SU-DHL-6 (cell line): ENCODE data around the gene DLK1.

ENCODE experiments used
- H2AFZ ChIP-seq: fragments of 200-600 bp; sonication (generic); 2 replicates; pipeline ENCODE4 v1.6.1; 2014; ENCODE audit warnings: low read depth, mild to moderate bottlenecking, moderate library complexity, mixed read lengths, antibody characterized with exemption, low read length; ENCODE audit not compliant: severe bottlenecking
- H3F3A ChIP-seq: fragments of 200-600 bp; shearing (Covaris generic); 2 replicates; pipeline ENCODE4 v1.6.0; 2016; ENCODE audit warnings: antibody characterized with exemption, mild to moderate bottlenecking; ENCODE audit not compliant: insufficient read depth
- H3K27ac ChIP-seq: fragments of 200-600 bp; sonication (generic); 2 replicates; pipeline ENCODE4 v1.5.1; 2016; ENCODE audit warnings: low read depth, mild to moderate bottlenecking, low read length, moderate library complexity, mixed read lengths
- H3K27me3 ChIP-seq: fragments of 200-600 bp; sonication (generic), shearing (Covaris generic); 2 replicates; pipeline ENCODE4 v1.6.0; 2014; ENCODE audit warnings: mild to moderate bottlenecking, low read length
- H3K36me3 ChIP-seq: fragments of 200-600 bp; sonication (generic); 2 replicates; pipeline ENCODE4 v1.6.1; 2014; ENCODE audit warnings: mild to moderate bottlenecking, low read length, mixed read lengths
- H3K4me2 ChIP-seq: fragments of 300-600, 200-600 bp; shearing (Covaris generic), sonication (generic); 2 replicates; pipeline ENCODE4 v1.6.0; 2014; ENCODE audit warnings: low read length, low read depth, mild to moderate bottlenecking; ENCODE audit not compliant: poor library complexity, severe bottlenecking
- H3K4me3 ChIP-seq: fragments of 200-600 bp; sonication (generic); 2 replicates; pipeline ENCODE4 v1.5.1; 2014; ENCODE audit warnings: antibody characterized with exemption, low read length, mild to moderate bottlenecking, mixed read lengths; ENCODE audit not compliant: insufficient read depth, poor library complexity, severe bottlenecking
- H3K79me2 ChIP-seq: fragments of 200-600 bp; sonication (generic); 2 replicates; pipeline ENCODE4 v1.6.1; 2014; ENCODE audit warnings: mild to moderate bottlenecking, low read length, moderate library complexity; ENCODE audit not compliant: insufficient read depth
- H3K9ac ChIP-seq: fragments of 200-600 bp; sonication (generic); 2 replicates; pipeline ENCODE4 v1.7.0; 2014; ENCODE audit warnings: mild to moderate bottlenecking, low read length
- H3K9me2 ChIP-seq: fragments of 200-600 bp; sonication (generic); replicated peaks from 2 replicates; pipeline ENCODE4 v1.6.1; 2014; ENCODE audit warnings: low read length; ENCODE audit not compliant: insufficient read depth
- H3K9me3 ChIP-seq: fragments of 200-600 bp; sonication (generic); 2 replicates; pipeline ENCODE4 v1.6.1; 2014; ENCODE audit warnings: low read length, mixed read lengths; ENCODE audit not compliant: insufficient read depth
- H4K20me1 ChIP-seq: fragments of 200-600 bp; sonication (generic); 2 replicates; pipeline ENCODE4 v1.6.1; 2014; ENCODE audit warnings: low read depth, mild to moderate bottlenecking, antibody characterized with exemption, low read length, moderate library complexity, mixed read lengths
- CTCF ChIP-seq: fragments of 200-600 bp; sonication (generic); IDR thresholded peaks from one replicate; pipeline ENCODE4 v1.5.1; 2017; ENCODE audit warnings: antibody characterized with exemption, mild to moderate bottlenecking, low read length, moderate library complexity; ENCODE audit not compliant: insufficient read depth, poor library complexity, severe bottlenecking
- EZH2phosphoT487 ChIP-seq: fragments of 200-600 bp; sonication (generic), shearing (Covaris generic); conservative IDR thresholded peaks from 2 replicates; pipeline ENCODE4 v1.6.1; 2018; ENCODE audit warnings: mild to moderate bottlenecking, antibody characterized with exemption, low read length, moderate library complexity, mixed read lengths

The DLK1 gene

GRCh38 chr14:100729982-100730381 is 3.3 kb downstream of the DLK1 start:
- H3F3A ChIP-seq, result no peaks in the 10 kb centered on the region
- no peak overlapping the region for H3K9ac ChIP-seq
- H3K4me2 ChIP-seq, result no peak overlapping the region
- H3K9me2 ChIP-seq, result no peaks in the 10 kb centered on the region
- no peaks in the 10 kb centered on the region for H4K20me1 ChIP-seq
- H3K27me3 ChIP-seq, result no peaks in the 10 kb centered on the region
- no peak overlapping the region for H2AFZ ChIP-seq
- H3K4me3 ChIP-seq, result no peak overlapping the region
- H3K9me3 ChIP-seq, result no peaks in the 10 kb centered on the region
- no peak overlapping the region for H3K27ac ChIP-seq
- H3K36me3 ChIP-seq, result no peaks in the 10 kb centered on the region
- TF ChIP-seq CTCF, result no peak
- TF ChIP-seq EZH2phosphoT487, result no peak
- no peaks in the 10 kb centered on the region for H3K79me2 ChIP-seq

- H4K20me1 ChIP-seq, result no peaks in the 10 kb centered on the region
- TF ChIP-seq CTCF (no peak), EZH2phosphoT487 (no peak)
- H3K27me3 ChIP-seq, result no peaks in the 10 kb centered on the region
- no peaks in the 10 kb centered on the region for H3K36me3 ChIP-seq
- H3F3A ChIP-seq, result no peaks in the 10 kb centered on the region
- no peak overlapping the region for H2AFZ ChIP-seq
- H3K4me2 ChIP-seq, result no peak overlapping the region
- H3K9ac ChIP-seq, result no peak overlapping the region
- no peak overlapping the region for H3K27ac ChIP-seq
- no peaks in the 10 kb centered on the region for H3K79me2 ChIP-seq
- no peak overlapping the region for H3K4me3 ChIP-seq
- H3K9me3 ChIP-seq, result no peaks in the 10 kb centered on the region
- no peaks in the 10 kb centered on the region for H3K9me2 ChIP-seq
Observed at GRCh38 chr14:100730581-100730980, 3.9 kb downstream of the DLK1 start.

GRCh38 chr14:100731011-100731670 is 4.4 kb downstream of the DLK1 start:
- no peak for TF ChIP-seq EZH2phosphoT487
- TF ChIP-seq CTCF, result no peak
- no peak overlapping the region for H3K9ac ChIP-seq
- H3K27ac ChIP-seq, result no peak overlapping the region
- no peaks in the 10 kb centered on the region for H3K79me2 ChIP-seq
- H3F3A ChIP-seq, result no peaks in the 10 kb centered on the region
- no peaks in the 10 kb centered on the region for H4K20me1 ChIP-seq
- no peaks in the 10 kb centered on the region for H3K9me3 ChIP-seq
- no peaks in the 10 kb centered on the region for H3K9me2 ChIP-seq
- no peak overlapping the region for H3K4me2 ChIP-seq
- H2AFZ ChIP-seq, result no peak overlapping the region
- no peaks in the 10 kb centered on the region for H3K27me3 ChIP-seq
- H3K36me3 ChIP-seq, result no peaks in the 10 kb centered on the region
- H3K4me3 ChIP-seq, result no peak overlapping the region
